Loucy (cell line): ENCODE results near the gene PARD3B.

ENCODE experiments used
- CTCF ChIP-seq: fragments of 200-600 bp; sonication (generic); conservative IDR thresholded peaks from 2 replicates; pipeline ENCODE4 v1.5.1; 2014; ENCODE audit warnings: mild to moderate bottlenecking, antibody characterized with exemption, low read length
- EZH2phosphoT487 ChIP-seq: fragments of 200-600 bp; IDR thresholded peaks from 2 replicates; pipeline ENCODE4 v1.6.1; 2018; ENCODE audit warnings: antibody characterized with exemption, mild to moderate bottlenecking, moderate library complexity, borderline replicate concordance

DNA sequence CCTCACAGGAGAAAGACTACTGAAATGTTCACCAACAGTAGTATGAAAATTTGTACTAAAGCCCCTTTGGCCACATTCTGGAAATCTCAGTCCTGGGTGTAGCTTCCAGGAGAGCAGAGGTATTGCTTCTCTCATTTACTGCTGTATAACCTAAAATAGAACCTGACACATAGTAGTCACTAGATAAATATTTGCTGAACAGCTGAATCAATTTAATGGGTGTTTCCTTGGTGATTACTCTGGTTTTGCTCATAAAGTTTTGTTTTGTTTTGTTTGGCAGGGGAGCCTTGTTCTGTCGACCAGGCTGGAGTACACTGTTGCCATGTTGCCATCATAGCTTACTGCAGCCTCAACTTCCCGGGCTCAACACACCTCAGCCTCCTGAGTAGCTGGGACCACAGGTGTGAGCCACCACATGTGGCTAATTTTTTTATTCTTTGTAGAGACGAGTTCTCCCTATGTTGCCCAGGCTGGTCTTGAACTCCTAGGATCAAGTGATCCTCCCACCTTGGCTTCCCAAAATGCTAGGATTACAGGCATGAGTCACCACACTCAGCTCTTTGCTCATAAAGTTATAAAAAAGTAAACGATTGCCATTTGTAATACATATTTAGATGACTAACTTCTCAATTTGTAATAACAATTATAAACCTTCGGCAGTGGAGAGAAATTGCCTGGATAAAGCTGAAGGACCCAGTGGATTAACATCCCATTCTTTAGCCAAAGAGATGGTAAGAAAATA, 11.5 kb upstream of the PARD3B start:
- no peak for TF ChIP-seq CTCF
- no peak for TF ChIP-seq EZH2phosphoT487
